Anterior cingulate cortex (tissue), 58 donors: ENCODE results near the gene FBXL13.
A peak's percentile ranks its signal among the peaks of the same experiment; 100 is the strongest.
"Not testable (repeated sequence)": the region's sequence is repeated elsewhere in the genome, so short reads cannot be mapped to it uniquely, and the experiment has no call there.

ENCODE experiments used
- DNase-seq, 58 donors: peaks; one replicate each; lab custom pipeline; 2025; lab: John Stamatoyannopoulos, UW

Gene FBXL13

GRCh38 chr7:103080923-103081322 is 6.3 kb upstream of the FBXL13 start:
- no peak for DNase-seq

- DNase-seq: no peak
Measured at GRCh38 chr7:103079836-103080235, 5.2 kb upstream of the FBXL13 start.

- not testable (repeated sequence) for DNase-seq
Measured at GRCh38 chr7:103078226-103078625, 3.6 kb upstream of the FBXL13 start.

- no peak for DNase-seq
Measured at GRCh38 chr7:103077318-103077717, 2.7 kb upstream of the FBXL13 start.

- DNase-seq: peak in 7 of 58 donors; percentile 1 to 41 (median 8)
Measured at GRCh38 chr7:103076764-103077163, 2.2 kb upstream of the FBXL13 start.

GRCh38 chr7:103075337-103075918 is 832 bp upstream of the FBXL13 start:
- DNase-seq: peak in 32 of 58 donors; percentile 6 to 77 (median 44)

- DNase-seq: no peak
Measured at GRCh38 chr7:103073989-103074518, 542 bp downstream of the FBXL13 start.

- DNase-seq: no peak
Measured at GRCh38 chr7:103071000-103071399, 3.6 kb downstream of the FBXL13 start.

GRCh38 chr7:103068414-103069403 is 5.9 kb downstream of the FBXL13 start:
- no peak for DNase-seq

- peak in 1 of 58 donors; percentile 1 for DNase-seq
Measured at GRCh38 chr7:103065667-103066066, 8.9 kb downstream of the FBXL13 start.

GRCh38 chr7:103063895-103064294 is 10.7 kb downstream of the FBXL13 start:
- DNase-seq: no peak

GRCh38 chr7:103059471-103059870 is 15.1 kb downstream of the FBXL13 start:
- DNase-seq: no peak

GRCh38 chr7:103058122-103058521 is 16.5 kb downstream of the FBXL13 start:
- DNase-seq: no peak

- not testable (repeated sequence) for DNase-seq
Measured at GRCh38 chr7:103056006-103056405, 18.6 kb downstream of the FBXL13 start.

GRCh38 chr7:103051519-103051918 is 23.1 kb downstream of the FBXL13 start:
- DNase-seq: no peak

- DNase-seq: no peak
Measured at GRCh38 chr7:103048833-103049232, 25.8 kb downstream of the FBXL13 start.

- not testable (repeated sequence) for DNase-seq
Measured at GRCh38 chr7:103041815-103042214, 32.8 kb downstream of the FBXL13 start.

- not testable (repeated sequence) for DNase-seq
Measured at GRCh38 chr7:103037823-103038739, 36.5 kb downstream of the FBXL13 start.

GRCh38 chr7:103037476-103037822 is 37.1 kb downstream of the FBXL13 start:
- DNase-seq: no peak

- not testable (repeated sequence) for DNase-seq
Measured at GRCh38 chr7:103034318-103034717, 40.3 kb downstream of the FBXL13 start.
